Measurements from ENCODE around the gene WDR77. TPM values are rescaled to one million over a fixed set of nuclear protein-coding genes. Genes with fewer than 3 reads are reported as not detected.

The WDR77 gene
- total and polyA plus RNA-seq, 9 of the 15 experiments (the other 6 are each of a cell fraction or from before 2014, with no cell fraction given): 20.6 to 160 (median 75.3) TPM

GRCh38 chr1:111402083-111402482, 47.0 kb downstream of the WDR77 start:
- H3K4me3 ChIP-seq: no peak overlapping the region
- no peaks in the 10 kb centered on the region for H3K4me1 ChIP-seq (replicated peaks in 1 of 2; ENCODE audit: control insufficient read depth in 2 of 2, insufficient read depth in 2 of 2, low read length in 2 of 2)
- H4K20me1 ChIP-seq (replicated peaks; ENCODE audit: control insufficient read depth, insufficient read depth, low read length): no peaks in the 10 kb centered on the region
- ChIA-PET CTCF (ENCODE audit: low intra/inter-chr PET ratio) (interaction anchor here (0.6 kb wide), 1 partner anchor 1311 kb away, joined by 3 read pairs; no protein-coding TSS in a partner anchor), POLR2A (no interaction called here)
- H3K9ac ChIP-seq (ENCODE audit: insufficient read depth in 1 of 2, low read depth in 2 of 2, low read length in 2 of 2): no peak overlapping the region
- DNase-seq (ENCODE audit: extremely low read depth in 1 of 4, low spot score in 3 of 4) (no peak), ATAC-seq (no peak), FAIRE-seq (no peak)
- in situ Hi-C loops (cut with MboI): no loop called here
- H3K27me3 ChIP-seq (ENCODE audit: control insufficient read depth in 2 of 2, insufficient read depth in 2 of 2, low read length in 2 of 2): peaks cover 30 to 37% of the 10 kb centered on the region in 2 experiments
- no peak overlapping the region for H3K4me2 ChIP-seq (ENCODE audit: insufficient read depth, low read length)
- 0% methylated on average over 5 of the region's 5 CpGs for WGBS (ENCODE audit: insufficient coverage, low coverage, missing lambda C conversion rate)
- BruUV-seq (replicated peaks): no TSS peak
- H3K9me3 ChIP-seq (replicated peaks; ENCODE audit: control insufficient read depth, insufficient read depth, low read depth, low read length): no peaks in the 10 kb centered on the region
- intact Hi-C loops (cut with micrococcal nuclease): no loop called here
- H3K36me3 ChIP-seq (ENCODE audit: control insufficient read depth, insufficient read depth, low read length): no peaks in the 10 kb centered on the region
- no peak overlapping the region for H2AFZ ChIP-seq (ENCODE audit: low read depth, low read length)
- H3K79me2 ChIP-seq (ENCODE audit: control insufficient read depth, insufficient read depth, low read length): no peaks in the 10 kb centered on the region
- H3K27ac ChIP-seq (ENCODE audit: extremely low read depth, low read depth, low read length): no peak overlapping the region
- no peaks in the 10 kb centered on the region for H3K9me1 ChIP-seq (ENCODE audit: control insufficient read depth, insufficient read depth, low read length)
- TF ChIP-seq ZNF75A (CRISPR knock-in tag; IDR thresholded peaks at IDR 0.05) (no peak), ZNF175 (CRISPR knock-in tag; IDR thresholded peaks at IDR 0.05; ENCODE audit: low read depth) (no peak), CHD7 (IDR thresholded peaks at IDR 0.05; ENCODE audit: low read depth, low read length) (no peak), MBD2 (IDR thresholded peaks at IDR 0.05; ENCODE audit: borderline replicate concordance, low read depth) (no peak), MAFK (IDR thresholded peaks at IDR 0.05; ENCODE audit: low read length) (no peak), UBTF (IDR thresholded peaks at IDR 0.05; ENCODE audit: borderline replicate concordance in 1 of 2, low read depth in 2 of 2, low read length in 2 of 2) (no peak), HNRNPL (IDR thresholded peaks at IDR 0.05; ENCODE audit: low read depth, low read length) (no peak)
